ENCODE results near the gene EVI5L. TPM values are rescaled to one million over a fixed set of nuclear protein-coding genes. Genes with fewer than 3 reads are reported as not detected.

The EVI5L gene
- polyA plus RNA-seq, 1 of the 3 experiments (the other 2 are of a cell fraction) = 9.7 TPM

GRCh38 chr19:7847664-7848063, 17.6 kb downstream of the EVI5L start:
- DNase-seq = no peak
- H3K9ac ChIP-seq = no peak overlapping the region

More at GRCh38 chr19:7847664-7848063, 17.6 kb downstream of the EVI5L start:
- H3K27me3 ChIP-seq (ENCODE audit: insufficient read depth) = no peaks in the 10 kb centered on the region
- H3K4me2 ChIP-seq = no peak overlapping the region
- H3K79me2 ChIP-seq (ENCODE audit: insufficient read depth) = no peaks in the 10 kb centered on the region
- no peak overlapping the region for H3K4me3 ChIP-seq (ENCODE audit: low read depth in 2 of 2, low read length in 1 of 2)
- peaks cover 0 to 10% of the 10 kb centered on the region in 2 experiments; a peak in 1 of 4 replicates for H3K4me1 ChIP-seq (ENCODE audit: control insufficient read depth in 1 of 2, insufficient read depth in 2 of 2, low read depth in 1 of 2, low read length in 1 of 2)
- H2AFZ ChIP-seq (ENCODE audit: low read depth) = no peak overlapping the region
- H3K9me3 ChIP-seq = no peaks in the 10 kb centered on the region
- no peaks in the 10 kb centered on the region for H3K36me3 ChIP-seq (replicated peaks in 1 of 2; ENCODE audit: control insufficient read depth in 1 of 2, insufficient read depth in 2 of 2, low read length in 1 of 2)
- ChIA-PET POLR2A (no interaction called here), CTCF (no interaction called here)
- 89% methylated on average over 14 of the region's 23 CpGs for WGBS (ENCODE audit: low lambda C conversion rate)
- H3F3A ChIP-seq (replicated peaks; ENCODE audit: insufficient read depth) = peaks cover 1% of the 10 kb centered on the region
- no peaks in the 10 kb centered on the region for H3K9me2 ChIP-seq
- H4K20me1 ChIP-seq (ENCODE audit: insufficient read depth) = no peaks in the 10 kb centered on the region
- no peak for TF ChIP-seq FOSL2 (IDR thresholded peaks at IDR 0.05; ENCODE audit: borderline replicate concordance, low read depth)
- TF ChIP-seq ELF1 (IDR thresholded peaks at IDR 0.05) = no peak
- TF ChIP-seq USF2 (IDR thresholded peaks at IDR 0.05; ENCODE audit: borderline replicate concordance, low read depth, low read length) = no peak
- no peak for TF ChIP-seq NFIC (IDR thresholded peaks at IDR 0.05; ENCODE audit: borderline replicate concordance)
- TF ChIP-seq MXI1 (IDR thresholded peaks at IDR 0.05; ENCODE audit: low read depth, low read length) = no peak
- no peak for TF ChIP-seq EP300 (IDR thresholded peaks at IDR 0.05; ENCODE audit: borderline replicate concordance in 1 of 2, low read depth in 1 of 2, low read length in 1 of 2)
- TF ChIP-seq TEAD4 (IDR thresholded peaks at IDR 0.05; ENCODE audit: borderline replicate concordance, insufficient read depth) = no peak
- TF ChIP-seq TCF12 (IDR thresholded peaks at IDR 0.05) = no peak
- TF ChIP-seq JUND (IDR thresholded peaks at IDR 0.05) = no peak
- no peak for TF ChIP-seq FOXM1 (IDR thresholded peaks at IDR 0.05; ENCODE audit: low read depth)
- TF ChIP-seq REST (IDR thresholded peaks at IDR 0.05; ENCODE audit: low read depth, low read length) = no peak
- TF ChIP-seq SIN3A (IDR thresholded peaks at IDR 0.05; ENCODE audit: borderline replicate concordance, low read depth, low read length) = no peak
- no peak for TF ChIP-seq PBX3 (IDR thresholded peaks at IDR 0.05)
- TF ChIP-seq GABPA (IDR thresholded peaks at IDR 0.05; ENCODE audit: low read depth) = no peak
- no peak for TF ChIP-seq ZBTB33 (IDR thresholded peaks at IDR 0.05; ENCODE audit: borderline replicate concordance, low read depth)
- TF ChIP-seq GATA2 (CRISPR knock-in tag; IDR thresholded peaks at IDR 0.05) = no peak
- TF ChIP-seq RXRA (IDR thresholded peaks at IDR 0.05; ENCODE audit: borderline replicate concordance, low read depth) = no peak
- TF ChIP-seq CHD2 (IDR thresholded peaks at IDR 0.05; ENCODE audit: low read length, partially characterized antibody) = no peak
- TF ChIP-seq IRF3 (IDR thresholded peaks at IDR 0.05; ENCODE audit: low read depth, low read length) = no peak
- TF ChIP-seq FOXJ3 (CRISPR knock-in tag; IDR thresholded peaks at IDR 0.05) = no peak
- no peak overlapping the region for H3K27ac ChIP-seq (ENCODE audit: low read depth in 2 of 2, low read length in 1 of 2)
